Caki2 (cell line): ENCODE measurements around the gene GATA2. TPM values are rescaled to one million over a fixed set of nuclear protein-coding genes. Genes with fewer than 3 reads are reported as not detected.

ENCODE experiments used
- DNase-seq: peaks from one replicate; pipeline ENCODE4 v3.0.0-alpha.2; 2015; ENCODE audit warnings: low read depth
- in situ Hi-C: cut with HindIII; loops from 2 replicates; pipeline ENCODE4 v1.10.0; 2016; ENCODE audit warnings: low sequenced_read_pairs, low pct_unique_long_range_greater_than_20kb, mixed read lengths
- total RNA-seq: library from RNA; depleted of rRNA; stranded (reverse); fragments of >200 nt; shearing (Covaris generic); gene quantifications from 2 replicates; pipeline ENCODE4 v1.2.3, GENCODE V29; 2014; ENCODE audit warnings: low replicate concordance

Gene GATA2
- total RNA-seq, 1 experiment from 2014 or later, result 1.5 TPM

DNA sequence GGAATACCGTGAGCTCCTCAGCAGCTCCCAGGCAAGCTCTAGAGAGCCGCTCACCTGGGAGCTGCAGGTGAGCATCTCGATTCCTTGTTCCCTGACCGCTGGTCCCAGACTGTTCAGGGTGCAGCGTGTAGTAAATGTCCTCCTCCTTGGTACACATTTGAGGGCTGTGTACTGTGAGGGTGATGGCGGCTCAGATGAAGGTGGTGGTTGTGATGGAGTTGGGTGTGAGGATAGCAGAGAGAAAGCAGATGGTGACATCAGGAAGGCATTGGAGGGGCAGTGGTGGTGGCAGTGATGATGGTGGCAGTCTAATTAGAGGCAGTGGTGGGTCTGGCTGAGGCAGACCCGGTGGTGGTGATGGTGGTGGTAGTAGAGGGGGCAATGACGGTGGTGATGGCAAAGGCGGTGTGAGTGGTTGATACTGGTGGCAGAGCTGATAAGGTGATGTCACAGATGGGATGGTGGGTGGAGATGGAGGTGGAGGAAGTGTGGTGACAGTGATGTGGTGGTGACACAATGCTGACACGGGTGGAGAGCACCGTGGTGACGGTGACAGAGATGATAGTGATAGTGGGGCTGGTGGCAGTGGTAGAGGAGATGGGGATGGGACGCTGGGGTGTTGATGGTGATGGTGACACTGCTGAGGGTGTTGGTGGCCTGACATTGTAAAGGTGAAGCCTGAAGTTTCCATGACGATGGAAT is 26.0 kb downstream of the GATA2 start, which contains the start of gene DNAJB8:
DNAJB8 (minus strand) TSS at position 51 of the 702 bp plus-strand sequence. CDS start 3,645 bp downstream, outside the sequence.
- DNase-seq, result no peak
- in situ Hi-C loops, result no loop called here

DNA sequence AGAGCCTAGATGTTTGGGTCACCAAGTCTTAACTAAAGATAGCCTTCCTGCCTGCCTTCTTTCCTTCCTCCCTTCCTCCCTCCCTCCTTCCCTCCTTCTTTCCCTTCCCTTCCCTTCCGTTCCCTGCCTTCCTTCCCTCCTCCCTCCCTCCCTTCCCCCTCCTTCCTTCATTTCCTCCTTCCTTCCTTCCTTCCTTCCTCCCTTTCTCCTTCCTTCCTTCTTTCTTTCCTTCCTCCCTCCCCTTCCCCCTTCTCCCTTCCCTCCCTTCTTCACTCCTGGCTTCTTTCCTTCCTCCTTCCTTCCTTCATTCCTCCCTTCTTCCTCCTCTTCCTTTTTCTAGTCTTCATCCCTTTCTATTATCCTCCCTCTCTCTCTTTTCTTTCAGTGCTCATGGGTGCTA is 28.3 kb downstream of the GATA2 start:
- in situ Hi-C loops, result no loop called here
- DNase-seq, result no peak

DNA sequence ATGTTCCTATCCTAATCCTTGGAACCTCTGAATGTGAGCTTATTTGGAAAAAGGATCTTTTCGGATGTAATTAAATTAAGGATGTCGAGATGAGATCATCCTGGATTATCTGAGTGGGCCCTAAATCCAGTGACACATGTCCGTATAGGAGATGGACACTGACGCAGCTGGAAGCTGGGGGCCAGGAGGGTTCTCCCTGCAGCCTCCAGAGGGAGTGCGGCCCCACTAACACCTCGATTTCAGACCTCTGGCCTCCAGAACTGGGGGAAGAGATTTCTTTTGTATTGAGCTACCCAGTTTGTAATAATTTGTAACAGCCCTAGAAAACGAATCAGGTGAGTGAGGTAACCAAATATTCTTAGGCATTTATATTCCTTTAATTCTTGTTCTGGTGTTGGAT is 28.8 kb downstream of the GATA2 start:
- DNase-seq, result no peak
- in situ Hi-C loops, result no loop called here

- in situ Hi-C loops, result no loop called here
- no peak for DNase-seq
Observed at GRCh38 chr3:128463771-128464170, 29.2 kb downstream of the GATA2 start.

DNA sequence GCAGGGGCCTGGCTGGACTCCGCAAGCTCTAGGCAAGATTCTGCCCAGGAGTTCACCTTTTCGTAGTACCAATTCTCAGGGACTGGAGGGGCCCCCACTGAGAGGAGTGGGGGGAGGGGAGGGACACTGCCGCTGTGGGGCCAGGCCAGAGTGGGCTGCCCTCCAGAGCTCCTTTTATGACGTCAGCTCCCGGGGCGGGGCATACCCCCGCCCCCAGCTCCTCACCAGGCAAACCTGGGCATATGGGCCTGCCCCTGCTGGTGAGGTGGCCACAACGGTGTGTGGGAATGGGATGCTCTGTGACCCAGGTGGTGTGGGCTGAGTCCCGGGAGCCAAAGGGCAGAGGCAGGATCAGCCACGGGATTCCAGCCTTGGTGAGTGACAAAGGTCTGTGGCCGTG is 29.6 kb downstream of the GATA2 start:
- in situ Hi-C loops, result no loop called here

DNA sequence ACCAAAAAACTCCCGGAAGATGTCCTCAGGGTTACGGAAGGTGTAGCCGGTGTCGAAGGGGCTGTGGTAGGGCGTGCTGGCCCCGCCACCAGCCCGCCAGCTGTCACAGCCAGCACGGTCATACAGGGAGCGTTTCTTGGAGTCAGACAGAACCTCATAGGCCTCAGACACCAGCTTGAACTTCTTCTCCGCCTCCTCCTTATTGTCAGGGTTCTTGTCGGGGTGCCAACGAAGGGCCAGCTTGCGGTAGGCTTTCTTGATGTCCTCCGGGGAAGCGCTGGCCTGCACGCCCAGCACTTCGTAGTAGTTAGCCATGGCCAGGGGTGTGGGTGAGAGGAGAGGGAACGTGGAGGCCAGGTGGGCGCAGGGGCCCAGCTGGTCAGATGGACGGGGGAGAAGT is 30.1 kb downstream of the GATA2 start:
- DNase-seq, result no peak
- in situ Hi-C loops, result no loop called here

More for the DNA sequence above, 29.6 kb downstream of the GATA2 start:
- no peak for DNase-seq

- in situ Hi-C loops, result no loop called here
- DNase-seq, result no peak
Observed at GRCh38 chr3:128462341-128462910, 30.6 kb downstream of the GATA2 start.

DNA sequence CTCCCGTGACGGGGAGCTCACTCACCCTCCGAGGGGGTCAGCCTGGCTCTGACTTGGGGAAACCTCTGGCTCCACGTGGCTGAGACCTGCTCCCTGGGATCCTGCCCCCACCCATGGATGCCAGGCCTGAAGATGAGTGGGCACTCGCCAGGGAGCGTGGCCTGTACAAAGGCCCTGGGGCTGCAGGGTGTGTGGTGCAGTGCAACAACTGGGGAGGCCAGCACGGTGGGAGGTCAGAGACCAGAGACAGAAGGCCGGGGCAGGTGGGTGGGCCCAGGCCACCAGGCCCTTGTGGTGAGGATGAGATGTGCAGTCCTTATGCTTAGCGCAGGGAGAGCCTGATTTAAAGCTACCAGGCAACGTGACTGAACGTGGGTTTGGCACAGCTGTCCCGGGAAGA is 31.3 kb downstream of the GATA2 start:
- DNase-seq, result no peak
- in situ Hi-C loops, result no loop called here

DNA sequence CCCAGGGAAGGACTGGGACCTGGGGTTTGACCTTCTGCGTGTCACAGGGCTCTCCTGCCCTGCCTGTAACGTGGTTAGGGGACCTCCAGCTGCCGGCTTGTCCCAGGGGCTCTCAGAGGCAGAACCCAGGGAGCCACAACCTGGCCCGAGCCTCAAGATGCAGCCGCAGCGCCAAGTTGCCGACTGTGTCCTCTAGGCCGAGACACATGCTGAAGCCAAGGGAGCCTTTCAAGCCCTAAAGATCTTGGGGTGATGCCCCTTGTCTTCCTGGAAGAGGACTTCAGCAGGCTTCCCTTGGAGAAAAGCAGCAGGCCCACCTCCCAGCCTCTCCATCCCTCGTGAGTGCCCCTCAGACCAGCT is 33.6 kb downstream of the GATA2 start:
- DNase-seq, result no peak
- in situ Hi-C loops, result no loop called here

- DNase-seq, result no peak
- in situ Hi-C loops, result no loop called here
Observed at GRCh38 chr3:128458746-128459460, 34.1 kb downstream of the GATA2 start.

DNA sequence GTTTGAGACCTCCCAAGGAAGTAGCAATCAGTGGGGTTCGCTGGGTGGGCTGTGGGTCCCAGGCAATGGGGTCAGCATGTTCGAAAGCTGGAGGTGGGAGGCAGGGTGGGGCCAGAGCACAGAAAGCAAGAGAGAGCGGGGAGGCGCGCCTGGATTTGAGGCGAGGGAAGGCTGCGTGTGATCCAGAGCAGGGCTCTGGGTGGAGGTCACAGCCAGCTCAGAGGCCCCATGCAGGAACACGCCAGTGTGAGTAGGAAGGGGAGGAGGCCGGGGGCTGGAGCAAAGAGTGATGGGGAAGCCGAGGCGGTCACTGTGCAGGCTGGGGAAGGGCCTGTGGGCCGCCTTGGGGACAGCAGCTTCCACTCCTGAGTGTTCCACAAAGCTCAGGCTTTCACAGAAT is 35.1 kb downstream of the GATA2 start:
- in situ Hi-C loops, result no loop called here
- DNase-seq, result no peak

GRCh38 chr3:128456776-128457715 is 36.0 kb downstream of the GATA2 start:
- in situ Hi-C loops, result no loop called here
- DNase-seq, result no peak

GRCh38 chr3:128455786-128456748 is 36.9 kb downstream of the GATA2 start:
- no peak for DNase-seq

GRCh38 chr3:128455116-128455515 is 37.9 kb downstream of the GATA2 start:
- in situ Hi-C loops, result no loop called here
- no peak for DNase-seq

More at GRCh38 chr3:128455786-128456748, 36.9 kb downstream of the GATA2 start:
- in situ Hi-C loops, result no loop called here

DNA sequence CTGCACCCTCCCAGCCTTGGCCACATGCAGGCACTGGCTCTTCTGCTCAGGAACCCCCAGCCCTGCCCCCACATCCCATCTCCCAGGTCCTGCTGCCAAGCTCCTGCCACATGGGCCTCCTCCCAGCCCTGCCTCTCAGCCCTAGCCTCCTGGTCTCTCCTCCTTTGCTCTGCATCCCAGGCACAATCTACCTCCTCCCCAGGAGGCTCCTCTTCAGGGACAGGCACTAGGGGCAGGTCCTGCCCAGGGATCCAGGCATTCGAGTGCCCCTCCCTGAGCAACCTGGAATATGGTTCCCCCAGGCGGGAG is 38.7 kb downstream of the GATA2 start:
- in situ Hi-C loops, result no loop called here
- no peak for DNase-seq

- in situ Hi-C loops, result no loop called here
Observed at GRCh38 chr3:128453501-128454309, 39.3 kb downstream of the GATA2 start.

More at GRCh38 chr3:128453501-128454309, 39.3 kb downstream of the GATA2 start:
- DNase-seq, result no peak
